GM19452 (cell line): ENCODE data around the gene MZF1.
"Not testable (repeated sequence)": the region's sequence is repeated elsewhere in the genome, so short reads cannot be mapped to it uniquely, and the experiment has no call there.

ENCODE experiments used
- ATAC-seq: cut with Tn5 transposase; IDR thresholded peaks from one replicate; pipeline ENCODE4 v1.9.1; 2021; ENCODE audit not compliant: unreplicated experiment

Gene MZF1

DNA sequence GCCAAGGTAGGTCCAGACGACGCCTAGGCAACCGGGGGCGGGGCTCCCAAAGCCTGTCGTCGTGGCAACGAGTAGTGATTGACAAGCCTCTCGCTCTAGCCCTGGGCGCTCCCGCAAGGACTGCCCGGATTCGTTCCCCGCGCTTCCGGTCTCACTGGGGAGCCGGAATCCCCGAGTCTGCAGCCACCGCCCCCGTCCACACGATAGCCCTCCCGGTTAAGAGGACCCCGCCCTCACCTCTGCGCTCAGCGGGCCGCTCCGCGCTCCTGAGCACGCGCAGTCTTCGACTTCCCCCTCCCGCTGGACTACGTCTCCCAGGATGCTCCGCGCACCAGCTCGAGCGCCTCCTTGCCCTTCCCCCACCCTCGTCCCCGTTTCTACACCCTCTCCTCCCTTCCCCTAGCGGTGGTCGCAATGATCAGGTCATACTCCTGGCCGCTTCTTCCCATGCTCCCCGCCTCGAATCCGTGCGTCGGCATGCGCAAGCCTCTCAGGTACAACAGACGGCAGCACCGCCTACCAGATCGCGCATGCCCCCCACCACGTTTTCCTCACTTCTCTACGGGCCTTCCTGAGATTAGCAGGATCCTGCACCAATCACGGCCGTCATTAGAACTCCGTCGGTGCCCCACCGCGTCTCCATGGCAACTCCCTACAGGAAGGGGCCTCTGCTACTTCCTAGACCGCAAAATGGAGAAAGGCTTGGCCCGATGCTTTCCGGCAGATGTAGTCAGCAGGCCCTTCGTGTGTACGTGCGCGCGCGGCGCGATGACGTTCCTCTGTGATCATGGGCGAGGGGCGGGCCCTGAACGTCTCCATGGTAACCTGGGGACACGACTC is at the start of gene MZF1:
Gene MZF1, minus strand, starts transcription at position 518 of the 840 bp plus-strand sequence. CDS start 1,946 bp downstream, outside the sequence.
- ATAC-seq: peak; percentile 55

DNA sequence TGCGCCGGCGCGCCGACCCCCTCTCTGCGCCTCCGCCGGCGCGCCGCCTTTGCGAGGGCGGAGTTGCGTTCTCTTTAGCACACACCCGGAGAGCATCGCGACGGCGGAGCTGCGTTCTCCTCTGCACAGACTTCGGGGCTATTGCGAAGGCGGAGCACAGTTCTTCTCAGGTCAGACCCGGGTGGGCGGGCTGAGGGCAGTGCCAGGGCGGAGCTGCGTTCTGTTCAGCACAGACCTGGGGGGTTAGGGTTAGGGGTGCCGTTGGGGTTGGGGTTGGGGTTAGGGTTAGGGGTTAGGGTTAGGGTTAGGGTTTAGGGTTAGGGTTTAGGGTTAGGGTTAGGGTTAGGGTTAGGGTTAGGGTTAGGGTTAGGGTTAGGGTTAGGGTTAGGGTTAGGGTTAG is 34.1 kb upstream of the MZF1 start:
- not testable (repeated sequence) for ATAC-seq

DNA sequence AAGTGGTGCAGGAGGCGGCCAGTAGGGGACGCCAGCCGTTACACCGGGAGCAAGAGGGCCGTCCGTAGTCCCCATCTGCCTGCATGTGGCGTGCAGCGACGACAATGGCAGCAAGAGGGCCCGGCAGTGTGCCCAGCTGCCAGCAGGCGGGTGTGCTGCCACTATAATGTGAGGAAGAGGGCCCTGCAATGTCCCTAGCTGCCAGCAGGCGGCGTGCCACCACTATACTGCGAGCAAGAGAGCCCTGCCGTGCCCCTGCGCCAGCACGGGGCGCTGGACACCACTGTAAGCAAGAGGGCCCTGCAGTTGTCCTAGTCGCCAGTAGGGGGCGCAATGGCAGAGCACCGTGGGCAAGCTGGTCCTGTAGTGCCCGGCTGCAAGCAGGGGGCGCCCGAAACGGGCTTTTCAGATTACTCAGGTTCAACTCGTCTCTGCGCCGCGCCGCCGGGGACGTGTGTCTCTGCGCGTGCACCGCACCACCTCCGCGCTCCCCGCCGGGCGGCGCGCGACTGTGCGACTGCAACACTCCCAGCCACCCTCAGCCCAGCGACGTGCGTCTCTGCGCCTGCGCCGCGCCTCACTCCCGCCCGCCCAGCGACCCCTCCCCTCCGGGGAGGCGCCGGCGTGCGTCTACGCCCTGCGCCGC is 33.2 kb upstream of the MZF1 start:
- not testable (repeated sequence) for ATAC-seq

DNA sequence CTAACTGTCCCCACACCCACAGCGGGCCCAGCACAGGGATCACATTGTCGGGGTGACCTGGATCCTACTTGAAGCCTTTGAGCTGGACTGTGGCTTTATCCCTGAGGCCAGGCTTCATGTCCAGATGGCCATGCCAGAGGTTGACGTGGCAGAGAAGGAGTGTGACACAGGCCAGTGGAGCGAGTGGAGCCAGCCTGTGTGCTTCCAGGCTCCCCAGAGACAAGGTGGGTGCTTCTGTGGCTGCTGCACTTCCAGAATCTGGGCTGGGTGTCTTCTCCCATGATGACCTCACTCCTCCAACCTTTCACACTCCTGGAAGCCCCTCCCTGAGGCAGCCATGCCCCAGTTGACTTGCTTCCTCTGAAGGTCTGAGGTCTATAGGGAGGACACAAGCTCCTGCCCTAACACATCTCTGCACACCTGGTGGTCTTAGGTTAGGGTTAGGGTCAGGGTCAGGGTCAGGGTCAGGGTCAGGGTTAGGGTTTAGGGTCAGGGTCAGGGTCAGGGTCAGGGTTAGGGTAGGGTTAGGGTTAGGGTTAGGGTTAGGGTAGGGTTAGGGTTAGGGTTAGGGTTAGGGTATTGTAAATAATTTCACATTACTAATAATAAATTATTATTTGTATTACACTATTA is 13.1 kb upstream of the MZF1 start:
- no peak for ATAC-seq

DNA sequence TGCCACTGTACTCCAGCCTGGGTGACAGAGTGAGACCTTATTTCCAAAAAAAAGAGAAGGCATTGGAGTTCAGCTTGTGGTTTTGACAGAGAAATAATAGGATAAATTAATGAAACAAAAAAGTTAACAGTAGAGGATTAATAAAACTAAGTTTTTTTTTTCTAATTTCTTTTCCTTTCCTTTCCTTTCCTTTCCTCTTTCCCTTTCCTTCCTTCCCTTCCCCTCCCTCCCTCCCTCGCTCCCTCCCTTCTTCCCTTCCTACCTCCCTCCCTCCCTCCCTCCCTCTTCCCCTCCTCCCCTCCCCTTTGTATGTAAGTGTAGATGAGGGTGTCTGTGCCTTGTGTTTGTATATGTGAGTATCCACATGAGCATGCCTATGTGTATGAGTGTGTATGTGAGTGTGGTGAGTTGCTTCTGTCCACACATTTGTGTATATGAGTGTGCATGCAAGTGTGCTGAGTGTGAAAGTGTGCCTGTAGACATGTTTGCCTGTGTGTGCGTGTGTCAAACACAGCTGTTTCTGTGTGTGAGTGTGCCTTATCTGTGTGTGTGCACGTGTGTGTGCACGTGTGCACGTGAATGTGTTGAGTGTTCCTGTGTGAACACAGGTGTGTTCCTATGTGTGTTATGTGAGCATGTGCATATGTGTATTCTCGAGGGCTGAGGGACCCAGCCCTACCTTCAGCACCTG is 12.5 kb upstream of the MZF1 start:
- no peak for ATAC-seq

DNA sequence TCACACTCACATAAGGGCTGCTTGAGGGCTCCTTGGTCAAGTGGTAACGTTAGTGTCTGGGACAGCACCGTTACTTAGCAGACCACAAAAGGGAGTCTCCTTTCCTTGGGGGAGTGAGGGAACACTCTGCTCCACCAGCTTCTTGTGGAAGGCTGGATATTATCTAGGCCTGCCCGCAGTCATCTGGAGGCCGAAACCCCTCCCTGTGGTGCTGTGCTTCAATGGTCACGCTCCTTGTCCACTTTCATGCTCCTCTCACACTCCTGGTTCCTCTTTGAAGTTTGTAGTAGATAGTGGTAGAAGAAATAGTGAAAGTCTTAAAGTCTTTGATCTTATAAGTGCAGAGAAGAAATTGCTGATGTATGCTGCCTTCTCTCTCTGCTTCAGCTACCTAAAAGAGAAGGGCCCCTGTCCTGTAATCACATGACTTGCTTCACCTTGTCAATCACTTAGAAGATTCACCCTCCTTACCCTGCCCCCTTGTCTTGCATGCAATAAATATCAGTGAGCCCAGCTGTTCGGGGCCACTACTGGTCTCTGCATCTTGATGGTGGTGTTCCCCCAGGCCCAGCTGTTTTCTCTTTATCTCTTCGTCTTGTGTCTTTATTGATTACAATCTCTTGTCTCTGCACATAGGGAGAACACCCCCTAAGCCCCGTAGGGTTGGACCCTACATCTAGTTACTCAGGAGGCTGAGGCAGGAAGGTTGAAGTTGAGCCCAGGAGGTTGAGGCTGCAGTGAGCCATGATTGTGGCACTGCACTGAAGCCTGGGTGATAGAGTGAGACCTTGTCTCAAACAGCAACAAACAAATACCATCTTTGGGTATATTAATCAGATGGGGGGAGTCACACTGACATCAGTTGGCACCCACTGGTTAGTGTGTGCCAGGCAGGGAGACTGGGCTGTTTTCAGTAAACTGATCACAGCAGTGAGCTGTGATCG is 11.6 kb upstream of the MZF1 start:
- ATAC-seq: no peak

DNA sequence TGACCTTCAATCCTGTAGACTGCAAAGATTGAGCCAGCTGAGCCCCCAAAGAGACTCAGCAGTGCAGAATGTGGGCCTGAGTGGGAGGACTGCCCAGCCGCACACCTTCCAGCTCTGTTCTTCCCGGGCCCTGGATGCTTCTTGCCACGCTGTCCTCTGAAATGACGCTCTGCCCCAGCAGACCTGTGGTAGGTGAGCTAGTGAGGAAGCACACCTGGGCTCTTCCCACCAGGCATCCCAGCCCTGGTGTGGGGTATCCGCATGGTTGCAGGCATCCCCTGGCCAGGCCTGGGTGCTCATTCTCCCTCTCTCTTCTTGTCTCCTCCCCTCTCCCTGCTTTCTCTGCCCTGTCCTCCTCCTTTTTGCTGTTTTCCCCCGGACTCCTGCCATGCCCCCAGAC is 9.8 kb upstream of the MZF1 start:
- ATAC-seq: no peak

DNA sequence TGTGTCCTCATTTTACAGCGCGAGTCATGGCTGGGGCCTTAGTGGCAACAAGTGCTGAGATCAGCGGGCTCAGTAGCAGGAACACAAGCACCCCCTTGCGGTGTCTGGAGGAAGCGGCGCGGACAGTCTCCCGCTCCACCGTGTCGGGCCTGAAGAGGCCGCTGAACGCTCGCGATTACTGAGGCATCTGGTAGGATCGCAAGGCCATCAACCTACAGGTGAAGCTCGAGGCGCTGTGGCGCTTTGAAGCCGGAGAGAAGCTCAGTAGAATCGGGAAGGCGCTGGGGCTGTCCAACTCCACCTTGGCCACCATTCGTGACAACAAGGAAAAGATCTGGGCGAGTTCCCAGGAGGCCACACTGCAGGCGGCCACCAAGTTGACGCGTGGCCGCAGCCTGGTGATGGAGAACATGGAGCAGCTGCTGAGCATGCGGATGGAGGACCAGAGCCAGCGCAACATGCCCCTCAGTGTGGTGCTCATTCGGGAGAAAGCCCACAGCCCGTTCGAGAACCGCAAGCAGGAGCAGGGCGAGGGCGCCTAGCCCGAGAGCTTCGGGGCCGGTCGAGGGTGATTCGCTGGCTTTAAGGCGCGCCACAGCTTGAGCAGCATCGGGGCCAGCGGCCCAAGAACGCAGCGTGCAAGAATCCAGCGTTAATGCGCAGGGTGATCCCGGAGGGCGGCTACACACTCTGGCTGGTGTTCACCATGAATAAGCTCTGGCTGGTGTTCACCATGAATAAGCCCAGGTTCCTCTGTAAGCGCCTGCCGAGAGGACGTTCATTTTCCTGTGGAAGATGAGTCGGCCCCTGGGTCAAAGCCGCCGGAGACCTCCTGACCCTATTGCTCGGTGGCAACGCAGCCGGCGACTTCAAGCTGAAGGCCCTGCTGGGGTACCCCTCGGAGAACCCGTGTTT is 8.3 kb upstream of the MZF1 start:
- peak; percentile 73 for ATAC-seq

DNA sequence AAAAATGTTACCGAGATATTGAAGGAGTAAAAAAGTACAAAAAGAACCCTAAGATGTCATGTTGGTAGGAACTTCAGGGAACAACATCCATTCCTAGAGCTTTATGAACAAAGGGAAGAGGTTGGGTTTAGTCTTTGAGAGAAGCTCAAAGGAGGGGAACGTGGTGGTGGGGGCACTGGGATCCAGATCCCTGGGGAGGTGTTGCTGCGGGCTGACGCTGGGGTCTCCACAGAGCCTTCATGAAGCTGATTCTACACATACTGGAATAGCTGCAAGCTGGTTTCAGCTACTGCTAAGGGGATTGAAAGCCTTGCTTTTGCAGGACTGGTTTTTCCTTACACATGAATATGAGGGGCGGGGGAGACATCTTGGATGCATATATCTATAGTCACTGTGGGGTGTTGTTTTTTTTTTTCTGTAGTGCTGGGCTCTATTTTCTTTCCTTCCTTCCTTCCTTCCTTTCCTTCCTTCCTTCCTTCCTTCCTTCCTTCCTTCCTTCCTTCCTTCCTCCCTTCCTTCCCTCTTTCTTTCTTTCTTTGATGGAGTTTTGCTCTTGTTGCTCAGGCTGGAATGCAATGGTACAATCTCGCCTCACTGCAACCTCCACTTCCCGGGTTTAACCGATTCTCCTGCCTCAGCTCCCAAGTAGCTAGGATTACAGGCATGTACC is 6.5 kb upstream of the MZF1 start:
- no peak for ATAC-seq

DNA sequence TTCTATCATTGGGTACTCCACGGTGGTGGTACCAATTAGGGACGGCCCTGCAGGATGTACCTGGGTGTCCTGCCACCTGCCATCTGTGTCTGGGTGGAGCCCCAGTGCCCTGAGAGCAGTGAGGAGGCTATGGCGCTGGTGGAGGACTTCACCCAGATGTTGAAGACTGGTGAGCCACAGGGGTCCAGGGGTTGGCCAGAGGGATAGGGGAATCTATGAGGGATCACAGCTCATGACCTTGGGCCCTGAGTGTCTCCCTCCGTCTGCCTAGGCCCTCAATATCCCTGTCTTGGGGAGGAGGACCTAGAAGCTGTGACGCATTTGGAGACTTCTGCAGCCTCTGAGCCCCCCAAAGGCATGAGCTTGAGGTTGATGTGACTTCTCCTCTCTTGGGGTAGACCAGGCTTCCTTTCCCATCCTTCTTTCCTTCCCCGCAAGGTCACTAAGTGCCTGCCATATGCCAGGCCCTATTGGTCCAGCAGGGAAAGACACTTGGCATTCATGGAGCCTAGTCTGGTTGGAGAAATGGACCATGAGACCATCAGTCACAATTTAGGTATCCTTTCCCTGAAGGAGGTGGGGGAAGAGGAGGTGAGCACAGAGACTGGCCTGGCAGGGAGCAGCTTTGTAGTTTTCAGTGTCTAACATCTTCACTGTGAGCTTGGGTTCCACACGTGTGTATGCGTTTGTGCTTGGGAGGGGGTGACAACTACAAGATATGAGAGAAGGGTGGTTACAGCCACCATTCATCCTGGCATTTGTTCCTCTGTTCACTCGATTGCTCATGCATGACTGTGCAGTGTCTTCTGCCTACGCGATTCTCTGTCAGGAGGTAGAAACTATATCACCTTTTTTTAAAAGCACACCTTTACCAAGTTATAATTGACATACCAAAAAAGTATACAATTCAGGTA is 5.1 kb upstream of the MZF1 start:
- ATAC-seq: no peak

DNA sequence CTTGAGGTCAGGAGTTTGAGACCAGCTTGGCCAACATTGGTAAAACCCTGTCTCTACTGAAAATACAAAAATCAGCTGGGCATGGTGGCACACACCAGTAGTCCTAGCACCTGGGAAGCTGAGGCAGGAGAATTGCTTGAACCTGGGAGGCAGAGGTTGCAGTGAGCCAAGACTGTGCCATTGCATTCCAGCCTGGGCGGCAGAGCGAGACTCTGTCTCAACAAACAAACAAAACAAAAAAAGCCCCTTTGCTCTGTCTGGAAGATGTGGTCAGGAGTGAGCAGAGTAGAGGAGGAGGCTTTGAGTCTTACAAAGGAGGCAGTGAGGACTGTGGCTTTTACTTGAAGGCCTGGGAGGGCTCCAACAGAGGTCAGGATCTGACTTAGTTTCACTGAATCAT is 4.4 kb upstream of the MZF1 start:
- ATAC-seq: not testable (repeated sequence)

DNA sequence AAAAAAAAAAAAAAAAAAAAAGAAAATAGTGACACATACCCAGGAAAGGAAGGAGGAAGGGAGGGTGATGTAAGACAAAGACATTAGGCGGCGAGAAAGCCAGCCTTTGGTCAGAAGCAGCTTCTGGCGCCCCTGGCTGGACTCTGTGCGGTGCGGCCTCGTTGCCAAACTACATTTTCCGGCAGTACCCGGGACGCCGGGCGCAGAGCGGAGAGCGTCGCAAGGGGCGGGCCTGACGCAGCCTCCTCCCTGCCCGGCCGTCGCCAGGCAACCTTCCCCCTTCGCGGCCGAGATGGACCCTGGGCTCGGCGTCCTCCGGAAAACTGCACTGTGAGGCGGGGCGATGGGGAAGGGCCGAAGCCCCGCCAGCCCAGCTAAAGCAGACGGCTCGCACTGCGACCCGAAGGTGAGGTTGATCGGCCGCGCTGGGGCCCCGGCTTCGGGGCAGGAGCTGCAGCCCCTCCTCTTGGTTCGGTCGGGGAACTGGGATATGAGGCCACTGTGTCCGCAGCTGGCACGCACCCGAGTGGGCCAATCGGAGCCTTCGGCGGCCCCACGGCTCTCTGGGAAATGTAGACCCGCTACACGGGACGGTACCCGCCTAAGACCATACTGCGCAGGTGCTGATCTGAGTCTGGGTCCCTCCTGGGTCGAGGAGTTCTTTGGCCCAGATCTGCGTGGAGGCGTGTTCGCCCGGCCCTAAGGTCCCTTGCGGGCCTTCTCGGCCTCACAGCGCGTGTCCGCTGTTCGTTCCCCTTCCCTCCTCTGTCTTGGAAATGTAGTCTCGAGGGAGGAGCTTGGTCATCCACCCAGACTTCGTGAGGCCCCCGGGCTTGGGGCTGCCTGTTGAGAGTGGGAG is 2.3 kb upstream of the MZF1 start:
- ATAC-seq: peak; percentile 48

DNA sequence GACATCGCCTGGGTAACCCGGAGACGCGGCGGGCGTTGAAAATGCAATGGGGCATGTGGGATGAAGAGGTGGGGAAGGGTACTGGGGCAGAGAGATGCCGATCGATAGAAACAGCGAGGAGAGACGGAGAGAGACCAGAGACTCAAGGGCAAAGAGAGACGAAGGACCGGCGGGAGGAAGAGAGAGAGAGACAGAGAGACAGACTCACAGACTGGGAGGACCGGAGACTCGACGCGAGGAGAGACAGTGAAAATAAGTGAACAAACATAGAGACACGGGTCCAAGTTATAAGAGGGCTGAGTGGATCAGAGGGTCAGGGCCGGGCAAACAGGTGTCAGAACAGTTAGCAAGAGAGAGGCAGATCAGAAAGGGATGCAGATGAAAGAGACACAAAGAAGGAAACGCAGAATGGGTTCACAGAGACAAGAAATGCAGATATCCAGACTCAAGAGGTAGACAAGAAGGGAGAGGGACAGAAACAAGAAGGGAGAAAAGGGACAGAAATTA is 576 bp upstream of the MZF1 start:
- no peak for ATAC-seq

DNA sequence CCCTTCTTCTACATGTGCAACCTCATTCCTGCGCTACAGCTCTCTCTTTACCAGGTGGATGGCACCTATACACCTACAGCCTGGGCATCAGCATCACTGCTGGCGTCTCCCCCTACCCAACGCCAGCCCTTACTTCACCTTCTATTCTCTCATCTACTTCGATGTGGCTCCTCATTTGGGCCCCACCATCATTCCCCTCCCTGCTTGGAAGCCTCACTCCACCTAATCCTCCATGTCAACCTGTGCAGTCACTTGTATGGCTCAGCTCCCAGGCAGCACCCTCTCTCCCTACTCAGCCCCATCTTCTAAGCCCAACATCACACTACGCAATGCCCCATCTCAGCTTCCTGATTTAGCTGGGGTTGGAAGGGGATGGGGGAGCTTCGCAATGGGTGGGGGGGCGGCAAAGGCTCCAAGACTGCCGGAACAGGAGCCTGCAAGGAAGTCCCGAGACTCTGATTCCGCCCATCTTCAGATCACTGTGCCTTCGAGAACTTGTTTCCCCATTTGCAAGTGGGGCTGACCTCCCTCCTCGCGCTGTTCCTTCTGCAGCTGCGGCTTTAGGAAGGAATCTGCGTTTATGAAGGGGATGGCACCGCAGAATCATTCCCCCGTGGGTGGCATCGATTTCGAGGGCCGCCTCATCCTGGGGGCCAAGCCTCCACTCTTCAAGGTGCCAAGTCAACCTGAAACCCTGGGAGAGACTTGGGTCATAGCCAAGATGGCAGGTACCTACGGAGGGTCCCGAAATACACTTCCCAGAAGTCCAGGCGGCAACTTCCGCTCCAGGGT is 913 bp downstream of the MZF1 start:
- no peak for ATAC-seq

DNA sequence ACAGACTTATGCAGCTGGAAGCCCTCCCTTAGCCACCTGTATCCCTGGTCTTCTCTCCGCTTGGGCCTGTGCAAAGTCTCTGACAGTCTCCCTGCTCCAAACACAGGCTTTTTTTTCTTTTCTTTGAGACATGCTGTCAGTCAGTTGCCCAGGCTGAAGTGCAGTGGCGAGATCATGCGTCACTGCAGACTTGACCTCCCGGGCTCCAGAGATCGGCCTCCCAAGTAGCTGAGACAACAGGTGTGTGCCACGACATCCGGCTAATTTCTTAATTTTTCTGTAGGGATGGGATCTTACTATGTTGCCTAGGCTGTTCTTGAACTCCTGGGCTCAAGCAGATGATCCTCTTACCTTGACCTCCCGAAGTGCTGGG is 1.6 kb downstream of the MZF1 start:
- ATAC-seq: no peak
